ENCODE data around the gene CNTN4.

Gene CNTN4

DNA sequence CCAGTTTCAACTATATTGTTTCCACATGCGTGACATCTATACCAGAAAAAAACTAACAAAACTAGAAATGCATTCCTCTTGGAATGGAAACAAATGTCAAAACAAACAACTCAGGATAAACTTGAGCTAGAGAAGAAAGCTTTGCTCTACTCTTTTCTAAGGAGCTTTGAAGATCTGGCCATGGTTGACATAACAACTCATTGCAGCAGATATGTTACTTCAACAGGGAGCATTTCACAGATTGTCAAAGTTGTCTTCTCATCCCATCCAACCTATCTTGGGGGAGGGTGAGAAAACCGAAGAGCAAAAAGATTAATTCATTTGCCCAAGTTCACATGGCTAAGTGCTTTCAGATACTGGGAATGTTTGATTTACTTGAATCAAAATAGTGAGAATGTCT, 484.4 kb downstream of the CNTN4 start:
- no peak for DNase-seq (ENCODE audit: low read depth in 2 of 2)

- DNase-seq (ENCODE audit: low read depth in 2 of 2): no peak
These were observed 490.8 kb downstream of the CNTN4 start for GRCh38 chr3:2589336-2589969.

- no peak for DNase-seq (ENCODE audit: low read depth in 2 of 2)
These were observed 496.8 kb downstream of the CNTN4 start for GRCh38 chr3:2595486-2595885.

DNA sequence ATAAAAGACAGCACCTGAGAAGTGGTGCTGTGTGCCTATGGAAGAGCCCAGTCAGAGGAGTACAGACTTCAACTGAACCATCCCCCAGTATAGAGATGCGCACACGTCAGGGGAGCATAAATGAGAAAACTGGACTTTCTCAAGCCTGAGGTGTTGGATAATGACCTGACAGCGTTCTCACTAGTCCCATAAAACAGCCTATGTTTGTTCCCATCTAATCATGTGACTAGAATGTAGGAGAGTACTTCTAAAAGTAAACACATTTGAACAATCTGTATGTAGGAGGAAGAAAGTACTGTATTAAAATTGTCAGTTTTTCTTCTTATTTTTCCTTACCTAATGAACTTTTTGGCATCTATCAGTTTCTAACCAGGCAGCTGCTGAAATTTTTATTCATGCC, 498.9 kb downstream of the CNTN4 start:
- DNase-seq (ENCODE audit: low read depth in 2 of 2): no peak

DNA sequence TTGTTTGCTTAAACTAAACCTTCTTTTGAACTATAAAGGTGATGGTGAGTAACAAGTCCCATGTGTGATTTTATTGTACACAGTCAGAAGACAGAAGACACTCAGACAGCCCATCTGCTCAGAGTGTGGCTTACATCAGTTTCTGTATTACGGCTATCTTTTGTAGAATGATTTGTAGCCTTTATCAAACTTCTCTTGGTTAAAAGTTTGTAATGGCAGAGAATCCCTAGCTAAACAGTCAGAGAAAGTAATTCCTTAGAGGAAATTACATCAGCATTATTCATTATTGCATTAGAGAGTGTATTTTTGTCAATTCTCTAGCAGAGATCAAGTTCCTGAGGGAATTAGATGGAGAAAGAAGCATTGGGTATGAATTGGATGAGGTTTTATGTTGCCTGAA, 500.8 kb downstream of the CNTN4 start:
- no peak for DNase-seq (ENCODE audit: low read depth in 2 of 2)

DNA sequence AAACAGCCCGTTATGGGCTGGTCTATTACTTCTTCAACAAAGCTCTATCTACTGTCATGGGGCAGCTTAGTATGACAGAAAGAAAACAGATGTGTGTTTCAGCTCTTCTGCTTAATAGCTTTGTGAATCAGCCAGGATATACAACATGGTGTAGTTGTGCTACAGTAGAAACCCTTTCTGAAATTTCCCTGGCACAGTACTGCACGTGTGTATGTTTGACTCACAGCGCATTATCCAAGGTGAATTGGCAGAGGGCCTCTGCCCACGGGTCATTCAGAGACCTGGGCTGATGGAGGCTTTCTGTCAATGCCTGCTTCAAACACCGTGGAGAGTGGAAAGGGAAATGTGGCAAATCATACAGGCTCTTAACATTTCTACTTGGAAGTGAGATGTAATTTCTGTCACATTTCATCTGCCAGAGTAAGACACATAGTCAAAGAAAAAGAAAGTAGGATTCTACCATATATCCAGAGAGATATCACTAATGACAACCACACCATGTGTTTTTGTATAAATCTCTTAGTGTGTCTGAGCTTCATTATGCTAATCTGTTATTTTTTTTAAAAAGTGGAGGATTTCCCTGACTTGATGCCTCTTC, 505.1 kb downstream of the CNTN4 start:
- DNase-seq (ENCODE audit: low read depth in 2 of 2): no peak

GRCh38 chr3:2614578-2614977, 515.9 kb downstream of the CNTN4 start:
- no peak for DNase-seq (ENCODE audit: low read depth in 2 of 2)

- no peak for DNase-seq (ENCODE audit: low read depth in 2 of 2)
These were observed 516.4 kb downstream of the CNTN4 start for GRCh38 chr3:2615080-2615479.

DNA sequence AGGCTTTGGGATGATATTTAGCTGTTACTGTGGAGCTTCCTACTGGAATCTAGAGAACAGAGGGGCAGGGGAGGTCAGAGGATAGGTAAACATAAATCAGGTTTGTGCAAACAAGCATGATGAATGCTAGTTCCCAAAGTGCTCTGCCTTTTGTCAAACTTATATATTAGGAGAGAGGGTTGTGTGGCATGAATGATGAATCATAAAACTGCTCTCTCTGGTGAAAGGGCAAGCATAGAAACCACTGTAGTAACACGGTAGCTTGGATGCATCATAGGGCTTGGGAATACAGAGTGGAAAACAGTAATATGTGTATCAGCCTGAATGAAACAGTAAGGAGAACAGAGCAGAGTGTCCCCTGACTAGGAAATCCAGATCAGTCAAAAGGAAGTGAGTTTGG, 524.8 kb downstream of the CNTN4 start:
- DNase-seq (ENCODE audit: low read depth in 2 of 2): no peak

- no peak for DNase-seq (ENCODE audit: low read depth in 2 of 2)
These were observed 529.5 kb downstream of the CNTN4 start for GRCh38 chr3:2628117-2628516.

DNA sequence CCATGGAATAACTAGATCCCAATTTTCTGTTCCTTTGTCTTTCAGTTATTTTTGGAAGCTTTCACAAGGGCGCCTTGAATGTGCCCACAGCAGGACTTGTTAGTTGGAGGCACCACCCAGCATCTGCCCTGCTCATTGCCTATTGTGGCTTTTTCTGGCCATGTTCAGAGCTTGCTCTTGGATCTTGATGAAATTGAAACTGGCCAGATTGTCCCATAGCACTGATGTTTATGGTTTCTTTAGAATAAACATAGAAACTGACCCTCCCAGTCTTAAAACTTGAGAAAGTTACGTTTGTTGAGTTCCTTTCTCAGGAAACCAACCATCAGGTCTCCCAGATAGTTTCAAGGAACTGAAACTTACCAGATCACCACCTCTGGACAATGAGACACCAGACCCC, 536.8 kb downstream of the CNTN4 start:
- DNase-seq (ENCODE audit: low read depth in 2 of 2): no peak

GRCh38 chr3:2643606-2644005, 544.9 kb downstream of the CNTN4 start:
- DNase-seq (ENCODE audit: low read depth in 2 of 2): no peak

GRCh38 chr3:2645001-2645400, 546.3 kb downstream of the CNTN4 start:
- DNase-seq (ENCODE audit: low read depth in 2 of 2): no peak

- no peak for DNase-seq (ENCODE audit: low read depth in 2 of 2)
These were observed 552.1 kb downstream of the CNTN4 start for GRCh38 chr3:2650746-2651145.

DNA sequence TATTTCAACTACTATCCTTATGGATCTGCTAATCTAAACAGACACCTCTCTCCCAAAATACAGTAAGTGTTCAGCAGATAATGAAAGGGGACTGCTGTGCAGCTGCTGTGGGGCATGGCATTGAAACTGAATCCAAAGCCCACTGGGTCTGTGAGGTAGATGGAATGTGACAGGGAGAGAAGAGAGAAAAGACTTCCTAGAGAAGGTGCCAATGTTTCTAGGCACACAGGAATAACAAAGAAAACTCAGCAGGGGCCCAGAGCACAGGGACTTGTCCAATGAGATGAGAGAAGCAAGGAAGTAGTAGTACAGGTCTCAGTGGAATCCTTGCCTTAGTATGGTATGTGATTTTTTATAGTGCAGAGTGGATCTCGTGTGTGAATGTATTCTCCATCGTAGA, 553.7 kb downstream of the CNTN4 start:
- DNase-seq (ENCODE audit: low read depth in 2 of 2): no peak

DNA sequence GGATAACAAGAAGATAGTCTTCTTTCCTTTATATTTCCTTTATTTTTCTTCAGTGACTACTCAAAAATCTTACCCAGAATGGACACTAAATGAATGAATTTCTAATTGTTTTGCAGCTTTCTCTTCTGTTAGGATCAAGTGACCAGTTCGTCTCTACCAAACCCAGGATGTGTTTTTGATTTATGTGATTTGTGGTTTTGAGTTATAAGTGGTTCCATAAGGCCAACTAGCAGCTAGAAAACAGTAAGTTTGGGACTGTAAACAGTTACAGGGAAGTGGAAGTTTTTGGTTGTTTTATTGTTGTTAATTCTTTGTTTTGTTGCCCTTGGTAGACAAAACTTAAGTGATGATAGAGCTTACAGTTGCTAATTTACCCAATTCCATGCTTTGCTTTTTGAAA, 555.0 kb downstream of the CNTN4 start:
- DNase-seq (ENCODE audit: low read depth in 2 of 2): no peak

DNA sequence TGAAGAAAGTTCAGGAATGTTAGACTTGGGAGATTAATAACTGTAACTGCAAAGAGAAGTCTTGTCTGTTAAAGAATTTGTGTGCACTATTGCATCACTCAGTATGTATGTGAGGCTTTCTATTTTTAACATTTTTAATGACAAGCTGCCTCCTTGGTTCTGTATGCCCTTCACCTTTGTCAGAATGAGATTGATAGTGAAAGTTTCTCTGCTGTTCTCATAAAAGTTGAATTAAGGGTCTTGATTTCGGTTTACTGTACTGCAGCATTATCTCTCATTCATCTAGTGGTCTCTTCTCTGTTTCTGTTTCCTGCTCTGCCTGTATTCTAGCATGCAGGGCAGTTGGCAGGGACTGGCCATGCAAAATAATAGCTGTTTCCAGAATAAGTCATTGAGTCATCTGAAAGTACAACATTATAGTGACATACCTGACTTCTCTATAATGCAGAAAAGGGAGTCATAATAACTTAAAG, 556.6 kb downstream of the CNTN4 start:
- DNase-seq (ENCODE audit: low read depth in 2 of 2): no peak

GRCh38 chr3:2656806-2657777, 558.4 kb downstream of the CNTN4 start:
- no peak for DNase-seq (ENCODE audit: low read depth in 2 of 2)

DNA sequence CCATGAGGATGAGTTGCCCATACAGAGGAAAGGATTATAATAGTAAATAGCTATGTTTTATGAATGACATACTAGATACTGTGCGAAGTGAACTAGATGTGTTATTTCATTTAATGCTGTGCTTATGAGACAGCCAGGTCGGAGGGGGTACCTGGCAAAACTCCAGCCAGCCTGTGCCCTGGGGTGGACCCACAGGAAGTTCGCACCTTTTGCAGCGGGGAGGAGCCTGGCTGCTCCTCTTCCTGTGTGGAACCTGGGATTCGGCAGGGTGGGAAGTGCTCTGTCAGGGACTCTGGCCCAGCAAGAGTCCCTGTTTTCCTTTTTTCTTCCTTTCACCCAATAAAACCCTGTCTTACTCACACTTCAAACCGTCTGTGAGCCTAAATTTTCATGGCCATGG, 559.3 kb downstream of the CNTN4 start:
- no peak for DNase-seq (ENCODE audit: low read depth in 2 of 2)

DNA sequence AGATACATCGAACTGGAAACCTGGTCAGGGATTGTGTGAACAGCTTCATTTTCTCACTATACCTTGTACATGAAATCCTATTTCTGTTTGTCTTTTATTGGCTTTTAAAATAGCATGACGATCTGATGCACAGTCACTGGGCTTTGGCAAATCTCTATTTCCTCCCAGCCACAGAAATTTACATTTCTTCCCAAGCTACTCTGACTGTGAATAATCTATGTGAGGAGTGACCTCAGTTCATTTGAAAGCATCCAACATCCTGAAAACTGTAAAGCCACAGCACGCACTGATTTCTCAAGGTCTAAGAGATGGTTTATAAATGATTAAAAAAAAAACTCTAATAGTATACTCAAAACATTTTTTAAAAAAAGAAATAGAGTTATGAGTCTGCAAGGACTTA, 561.2 kb downstream of the CNTN4 start:
- no peak for DNase-seq (ENCODE audit: low read depth in 2 of 2)

DNA sequence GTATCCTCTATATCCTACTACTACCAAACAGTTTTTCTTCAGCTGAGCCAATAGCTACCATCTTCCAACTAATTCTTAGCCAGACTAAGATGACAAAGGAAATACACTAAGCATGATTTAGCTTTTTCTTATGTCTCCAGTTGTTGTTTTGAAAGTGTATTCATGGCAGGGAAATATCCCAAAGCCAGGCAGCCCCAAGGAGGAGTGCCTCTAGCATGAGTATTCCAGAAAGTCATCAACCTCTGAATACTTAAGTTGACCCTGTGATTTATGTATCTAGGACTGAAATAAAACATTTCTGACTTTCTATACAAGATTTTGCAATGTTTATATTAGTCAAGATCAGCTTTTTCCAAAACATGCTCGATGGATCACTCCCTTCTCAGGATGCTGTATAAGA, 562.4 kb downstream of the CNTN4 start:
- no peak for DNase-seq (ENCODE audit: low read depth in 2 of 2)

DNA sequence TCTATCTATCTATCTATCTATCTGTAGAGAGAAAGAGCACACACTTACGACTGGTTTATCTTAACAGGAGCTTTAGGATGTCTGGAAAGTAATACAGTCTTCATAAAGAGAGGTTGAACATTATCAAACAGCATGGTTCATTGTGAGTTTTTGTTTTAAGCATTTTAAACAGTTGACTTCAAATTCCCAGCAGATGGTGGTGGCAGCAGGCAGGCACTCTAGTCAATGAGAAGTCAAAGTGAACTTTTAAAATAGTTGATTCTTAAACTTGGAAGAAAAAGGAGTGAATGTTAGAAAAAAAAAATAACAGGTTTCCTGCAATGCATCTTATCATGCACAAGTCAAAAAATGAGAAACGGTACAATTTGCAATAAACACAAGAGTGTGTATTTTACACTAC, 578.8 kb downstream of the CNTN4 start:
- no peak for DNase-seq (ENCODE audit: low read depth in 2 of 2)

- DNase-seq (ENCODE audit: low read depth in 2 of 2): no peak
These were observed 581.6 kb downstream of the CNTN4 start for GRCh38 chr3:2680236-2680635.
